Choroid plexus epithelial cell (primary cell): ENCODE results near the gene CLEC10A.

Experiments
- DNase-seq: peaks from one replicate; pipeline ENCODE4 v3.0.0-alpha.2; 2010; ENCODE audit warnings: low read depth
- H3K4me3 ChIP-seq: 2 replicates; pipeline ENCODE4 v1.5.1; 2011; ENCODE audit warnings: low read depth, mild to moderate bottlenecking, control low read depth, low read length, moderate library complexity
- TF ChIP-seq, protein P1 (sequence below): conservative IDR thresholded peaks from 2 replicates; pipeline ENCODE4 v1.5.1; 2011; ENCODE audit warnings: low read depth, mild to moderate bottlenecking, control low read depth, inconsistent platforms, low read length, moderate library complexity

Gene CLEC10A

DNA sequence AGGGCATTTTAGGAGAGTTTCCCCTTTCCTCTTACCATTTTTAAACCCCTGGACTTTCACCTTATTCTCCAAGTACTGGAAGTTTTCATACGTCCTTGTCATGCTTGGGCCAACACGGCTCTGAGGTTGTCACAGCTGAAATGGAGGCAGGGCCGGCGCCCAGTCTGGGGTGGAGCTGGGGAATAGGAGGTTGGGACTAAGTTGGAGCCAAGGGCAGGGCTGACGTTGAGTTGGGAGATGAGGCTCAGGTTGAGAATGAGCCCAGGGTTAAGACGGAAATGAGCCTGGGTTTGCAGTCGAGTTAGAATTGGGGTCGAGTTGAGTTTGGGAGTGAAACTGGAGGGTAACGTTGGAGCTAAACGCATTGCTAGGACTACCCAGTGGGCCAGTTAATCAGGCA lies 1.3 kb downstream of the CLEC10A start:
- TF ChIP-seq, protein P1, sequence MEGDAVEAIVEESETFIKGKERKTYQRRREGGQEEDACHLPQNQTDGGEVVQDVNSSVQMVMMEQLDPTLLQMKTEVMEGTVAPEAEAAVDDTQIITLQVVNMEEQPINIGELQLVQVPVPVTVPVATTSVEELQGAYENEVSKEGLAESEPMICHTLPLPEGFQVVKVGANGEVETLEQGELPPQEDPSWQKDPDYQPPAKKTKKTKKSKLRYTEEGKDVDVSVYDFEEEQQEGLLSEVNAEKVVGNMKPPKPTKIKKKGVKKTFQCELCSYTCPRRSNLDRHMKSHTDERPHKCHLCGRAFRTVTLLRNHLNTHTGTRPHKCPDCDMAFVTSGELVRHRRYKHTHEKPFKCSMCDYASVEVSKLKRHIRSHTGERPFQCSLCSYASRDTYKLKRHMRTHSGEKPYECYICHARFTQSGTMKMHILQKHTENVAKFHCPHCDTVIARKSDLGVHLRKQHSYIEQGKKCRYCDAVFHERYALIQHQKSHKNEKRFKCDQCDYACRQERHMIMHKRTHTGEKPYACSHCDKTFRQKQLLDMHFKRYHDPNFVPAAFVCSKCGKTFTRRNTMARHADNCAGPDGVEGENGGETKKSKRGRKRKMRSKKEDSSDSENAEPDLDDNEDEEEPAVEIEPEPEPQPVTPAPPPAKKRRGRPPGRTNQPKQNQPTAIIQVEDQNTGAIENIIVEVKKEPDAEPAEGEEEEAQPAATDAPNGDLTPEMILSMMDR, result no peak
- DNase-seq, result no peak
- no peak overlapping the region for H3K4me3 ChIP-seq

DNA sequence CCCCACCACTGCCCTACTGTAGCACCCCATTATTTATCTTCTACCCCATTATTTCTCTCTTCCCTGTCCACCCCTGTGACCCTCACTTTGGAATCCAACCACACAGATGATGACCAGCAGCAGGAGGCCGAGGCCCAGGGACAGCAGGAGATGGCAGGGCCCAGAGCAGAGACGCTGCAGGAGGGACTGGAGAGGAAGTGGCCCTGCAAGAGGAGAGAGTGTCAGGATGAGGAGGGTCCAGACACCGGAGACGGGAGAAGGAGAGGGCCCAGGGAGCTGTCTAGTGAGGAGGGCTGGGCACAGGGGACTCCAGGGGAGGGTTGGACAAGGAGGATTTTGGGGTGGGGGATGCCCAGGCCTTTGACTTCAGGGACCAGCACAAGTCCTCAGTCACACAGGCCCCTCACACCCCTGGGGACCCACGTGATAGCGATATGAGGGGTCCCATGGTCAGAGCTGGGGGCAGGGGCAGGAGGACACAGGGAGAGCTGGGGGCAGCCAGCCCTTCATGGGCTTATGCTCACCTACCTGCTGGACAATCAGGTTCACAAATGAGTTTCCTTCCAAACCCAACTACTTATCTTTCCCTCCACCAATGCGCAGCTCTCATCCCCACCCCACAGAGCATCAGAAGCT lies 2.0 kb downstream of the CLEC10A start:
- TF ChIP-seq, protein P1, result no peak
- no peak overlapping the region for H3K4me3 ChIP-seq
- no peak for DNase-seq

DNA sequence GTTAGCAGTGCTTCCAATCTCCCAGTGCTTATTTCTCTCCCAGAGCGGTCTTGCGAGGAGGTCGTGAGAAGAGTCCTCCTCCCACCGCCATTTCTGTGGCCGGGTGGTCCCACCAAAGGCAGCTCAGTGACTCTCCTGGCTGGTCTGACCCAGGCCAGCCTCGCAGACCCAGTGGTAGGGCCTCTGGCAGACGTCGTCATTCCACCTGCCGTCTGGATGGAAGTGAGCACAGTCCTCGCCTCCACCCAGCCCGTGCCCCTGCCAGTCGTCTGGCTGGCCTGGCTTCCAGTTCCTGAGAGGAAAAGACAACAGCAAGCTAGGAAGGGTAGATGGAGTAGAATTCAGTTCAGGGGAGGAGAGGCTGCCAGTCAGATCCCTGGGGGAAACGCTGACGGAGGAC lies 5.1 kb downstream of the CLEC10A start:
- no peak overlapping the region for H3K4me3 ChIP-seq
- TF ChIP-seq, protein P1, result no peak

DNA sequence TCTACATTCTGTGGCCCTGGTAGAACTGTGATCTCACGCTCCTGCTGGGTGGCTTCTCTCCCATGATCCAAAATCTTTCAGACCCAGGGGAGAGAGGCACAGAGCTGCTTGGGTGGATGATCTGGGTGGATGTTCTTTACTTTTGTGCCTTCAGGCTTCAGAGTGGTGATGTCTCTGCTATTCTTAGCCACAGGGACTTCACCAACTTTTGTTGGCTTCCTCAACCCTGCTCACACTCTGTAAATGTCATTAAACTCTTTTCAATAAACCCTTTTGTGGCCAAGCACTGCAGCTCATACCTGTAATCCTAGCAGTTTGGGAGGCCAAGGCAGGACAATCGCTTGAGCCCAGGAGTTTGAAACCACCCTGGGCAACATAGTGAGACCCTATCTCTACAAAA lies 7.6 kb downstream of the CLEC10A start:
- no peak for DNase-seq
- TF ChIP-seq, protein P1, result no peak
- no peak overlapping the region for H3K4me3 ChIP-seq

More for the DNA sequence above, 5.1 kb downstream of the CLEC10A start:
- no peak for DNase-seq

DNA sequence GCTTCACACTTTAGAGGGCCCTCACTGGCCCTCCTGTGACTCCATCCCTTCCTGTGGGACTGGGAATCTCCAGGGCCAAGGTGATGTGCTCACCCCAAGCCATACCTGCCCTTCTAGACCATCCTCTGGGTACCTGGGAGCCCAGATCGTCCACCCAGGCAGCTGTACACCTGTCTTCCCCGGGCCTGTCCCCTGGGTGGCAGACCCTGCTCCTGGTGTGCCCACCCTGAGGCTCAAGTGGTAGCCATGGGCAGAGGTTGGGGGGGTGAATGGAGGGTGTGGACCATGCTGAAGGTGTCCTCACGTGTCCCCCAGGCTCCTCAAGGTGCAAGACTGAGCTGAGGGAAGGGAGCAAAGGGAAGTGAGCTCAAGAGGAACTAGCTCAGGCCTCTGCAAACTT lies 9.3 kb downstream of the CLEC10A start:
- TF ChIP-seq, protein P1, result no peak
- DNase-seq, result no peak
- H3K4me3 ChIP-seq, result no peak overlapping the region

DNA sequence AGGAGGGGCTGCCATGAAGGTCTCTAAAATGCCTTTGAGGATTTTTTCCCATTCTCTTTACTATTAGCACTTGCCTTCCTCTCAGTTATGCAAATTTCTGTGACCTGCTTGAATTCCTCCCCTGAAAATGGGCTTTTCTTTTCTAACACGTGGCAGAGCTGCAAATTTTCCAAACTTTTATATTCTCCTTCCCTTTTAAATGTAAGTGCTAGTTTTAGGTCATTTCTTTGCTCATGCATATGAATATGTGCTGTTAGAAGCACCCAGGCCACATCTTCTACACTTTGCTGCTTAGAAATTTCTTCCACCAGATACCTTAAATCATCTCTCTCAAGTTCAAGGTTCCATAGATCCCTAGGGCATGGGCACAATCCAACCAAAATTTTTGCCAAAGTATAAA lies 11.8 kb downstream of the CLEC10A start:
- DNase-seq, result no peak
- TF ChIP-seq, protein P1, result no peak
- H3K4me3 ChIP-seq, result no peak overlapping the region

DNA sequence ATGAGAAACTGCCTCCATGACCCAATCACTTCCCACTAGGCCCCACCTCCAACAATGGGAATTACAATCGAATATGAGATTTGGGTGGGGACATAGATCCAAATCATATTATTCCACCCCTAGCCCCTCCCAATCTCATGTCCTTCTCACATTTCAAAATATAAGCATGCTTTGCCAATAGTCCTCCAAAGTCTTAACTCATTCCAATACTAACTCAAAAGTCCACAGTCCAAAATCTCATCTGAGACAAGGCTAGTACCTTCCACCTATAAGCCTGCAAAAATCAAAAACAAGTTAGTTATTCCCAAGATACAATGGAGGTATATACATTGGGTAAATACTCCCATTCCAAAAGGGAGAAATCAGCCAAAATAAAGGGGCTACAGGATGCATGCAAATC lies 12.9 kb downstream of the CLEC10A start:
- TF ChIP-seq, protein P1, result no peak
- no peak for DNase-seq
- no peak overlapping the region for H3K4me3 ChIP-seq
